Astrocyte (in vitro differentiated cells and primary cell): Measurements from ENCODE around the gene ADAM8. TPM values are rescaled to one million over a fixed set of nuclear protein-coding genes. Genes with fewer than 3 reads are reported as not detected.

Source experiments
- DNase-seq: peaks from one replicate; pipeline ENCODE4 v3.0.0-alpha.2; 2010; ENCODE audit warnings: low read depth
- FAIRE-seq: peaks from 2 replicates; lab custom pipeline; 2011; peaks lifted over from hg19 to GRCh38; lab: Jason Lieb, UNC
- H2AFZ ChIP-seq: 2 replicates; pipeline ENCODE4 v1.6.0; 2012; ENCODE audit warnings: low read depth, low read length, inconsistent platforms
- H3K27ac ChIP-seq: 2 replicates; pipeline ENCODE4 v1.5.1; 2011; ENCODE audit warnings: low read depth, low read length, inconsistent platforms
- H3K27me3 ChIP-seq: 2 replicates; pipeline ENCODE4 v1.6.0; 2011; ENCODE audit warnings: low read length, inconsistent platforms; ENCODE audit not compliant: insufficient read depth
- H3K36me3 ChIP-seq: 2 replicates; pipeline ENCODE4 v1.5.1; 2011; ENCODE audit warnings: low read length, inconsistent platforms; ENCODE audit not compliant: insufficient read depth
- H3K4me1 ChIP-seq: 2 replicates; pipeline ENCODE4 v1.5.1; 2011; ENCODE audit warnings: low read length, inconsistent platforms; ENCODE audit not compliant: insufficient read depth
- H3K4me2 ChIP-seq: 2 replicates; pipeline ENCODE4 v1.6.0; 2012; ENCODE audit warnings: low read length, inconsistent platforms
- H3K4me3 ChIP-seq: 2 replicates; pipeline ENCODE4 v1.5.1; 2011; ENCODE audit warnings: low read depth, mild to moderate bottlenecking, low read length, inconsistent platforms; ENCODE audit not compliant: insufficient read depth
- H3K79me2 ChIP-seq: 2 replicates; pipeline ENCODE4 v1.6.0; 2012; ENCODE audit warnings: mild to moderate bottlenecking, low read length, inconsistent platforms; ENCODE audit not compliant: insufficient read depth
- H3K9ac ChIP-seq: 2 replicates; pipeline ENCODE4 v1.6.0; 2012; ENCODE audit warnings: mild to moderate bottlenecking, low read length, inconsistent platforms
- H3K9me3 ChIP-seq: 2 replicates; pipeline ENCODE4 v1.5.1; 2012; ENCODE audit warnings: low read depth, mild to moderate bottlenecking, low read length, inconsistent platforms; ENCODE audit not compliant: insufficient read depth
- H4K20me1 ChIP-seq: 2 replicates; pipeline ENCODE4 v1.6.0; 2012; ENCODE audit warnings: low read length, inconsistent platforms; ENCODE audit not compliant: insufficient read depth
- H3K27ac Mint-ChIP-seq: one replicate; pipeline ENCODE4 v1.8.0; 2021; ENCODE audit warnings: mild to moderate bottlenecking, mixed read lengths; ENCODE audit not compliant: unreplicated experiment
- H3K27me3 Mint-ChIP-seq: one replicate; pipeline ENCODE4 v1.8.0; 2021; ENCODE audit warnings: low read depth, mixed read lengths; ENCODE audit not compliant: unreplicated experiment
- H3K36me3 Mint-ChIP-seq: one replicate; pipeline ENCODE4 v1.8.0; 2021; ENCODE audit warnings: low read depth, mixed read lengths; ENCODE audit not compliant: unreplicated experiment
- H3K4me1 Mint-ChIP-seq: one replicate; pipeline ENCODE4 v1.8.0; 2021; ENCODE audit warnings: low read depth, mixed read lengths; ENCODE audit not compliant: unreplicated experiment
- H3K4me3 Mint-ChIP-seq: one replicate; pipeline ENCODE4 v1.8.0; 2021; ENCODE audit warnings: mild to moderate bottlenecking, moderate library complexity, mixed read lengths; ENCODE audit not compliant: unreplicated experiment
- H3K9me3 Mint-ChIP-seq: one replicate; pipeline ENCODE4 v1.8.0; 2021; ENCODE audit warnings: mild to moderate bottlenecking, mixed read lengths; ENCODE audit not compliant: unreplicated experiment
- CTCF ChIP-seq: IDR thresholded peaks from 2 replicates; pipeline ENCODE4 v1.5.1; 2011; ENCODE audit warnings: low read depth, mild to moderate bottlenecking, inconsistent platforms, low read length, moderate library complexity; ENCODE audit not compliant: insufficient read depth
- EZH2 ChIP-seq: IDR thresholded peaks from 2 replicates; pipeline ENCODE4 v1.6.1; 2012; ENCODE audit warnings: mild to moderate bottlenecking, low read length, inconsistent platforms; ENCODE audit not compliant: insufficient read depth
- total RNA-seq: library from RNA; stranded (reverse); gene quantifications from 2 replicates; pipeline ENCODE4 v1.2.1, GENCODE V29; 2021

Gene ADAM8
- total RNA-seq, 1 donor from 2014 or later, result 4.6 TPM

- Mint-ChIP-seq H3K36me3 (peaks cover 15% of the 10 kb centered on the region), H3K27ac (no peak overlapping the region), H3K9me3 (no peaks in the 10 kb centered on the region), H3K4me3 (no peak overlapping the region), H3K27me3 (no peaks in the 10 kb centered on the region), H3K4me1 (peaks cover 4% of the 10 kb centered on the region)
- Histone ChIP-seq H3K36me3 (peaks cover 18% of the 10 kb centered on the region), H3K4me1 (peaks cover 15% of the 10 kb centered on the region), H3K9me3 (no peaks in the 10 kb centered on the region), H3K27me3 (no peaks in the 10 kb centered on the region), H3K4me3 (no peak overlapping the region), H3K4me2 (no peak overlapping the region), H3K27ac (no peak overlapping the region), H3K79me2 (no peaks in the 10 kb centered on the region), H2AFZ (no peak overlapping the region), H3K9ac (no peak overlapping the region), H4K20me1 (peaks cover 13% of the 10 kb centered on the region)
- TF ChIP-seq CTCF (no peak), EZH2 (no peak)
- FAIRE-seq (no peak), DNase-seq (no peak)
These were observed 17.5 kb upstream of the ADAM8 start for GRCh38 chr10:133294189-133294588.

GRCh38 chr10:133293810-133294119 is 17.1 kb upstream of the ADAM8 start:
- Histone ChIP-seq H3K4me1 (peaks cover 15% of the 10 kb centered on the region), H3K9me3 (no peaks in the 10 kb centered on the region), H3K4me3 (no peak overlapping the region), H3K4me2 (peak overlapping the region; percentile 76), H3K27me3 (no peaks in the 10 kb centered on the region), H3K36me3 (peaks cover 14% of the 10 kb centered on the region), H4K20me1 (peaks cover 13% of the 10 kb centered on the region), H3K9ac (no peak overlapping the region), H3K79me2 (no peaks in the 10 kb centered on the region), H3K27ac (peak overlapping the region; percentile 52), H2AFZ (no peak overlapping the region)
- Mint-ChIP-seq H3K9me3 (no peaks in the 10 kb centered on the region), H3K36me3 (peaks cover 17% of the 10 kb centered on the region), H3K4me1 (peaks cover 4% of the 10 kb centered on the region), H3K27me3 (no peaks in the 10 kb centered on the region), H3K27ac (no peak overlapping the region), H3K4me3 (no peak overlapping the region)
- FAIRE-seq, result no peak
- TF ChIP-seq EZH2, result no peak
- TF ChIP-seq CTCF, result no peak
- DNase-seq, result no peak

GRCh38 chr10:133292919-133293809 is 16.5 kb upstream of the ADAM8 start:
- peak; percentile 17 for FAIRE-seq
- peaks cover 13% of the 10 kb centered on the region for H4K20me1 ChIP-seq
- H3K27ac ChIP-seq, result peak overlapping the region; percentile 52
- peaks cover 12% of the 10 kb centered on the region for H3K36me3 ChIP-seq
- Mint-ChIP-seq H3K9me3 (no peaks in the 10 kb centered on the region), H3K4me3 (no peak overlapping the region), H3K27me3 (no peaks in the 10 kb centered on the region), H3K27ac (no peak overlapping the region), H3K4me1 (peaks cover 4% of the 10 kb centered on the region), H3K36me3 (peaks cover 19% of the 10 kb centered on the region)
- no peak overlapping the region for H2AFZ ChIP-seq
- no peaks in the 10 kb centered on the region for H3K27me3 ChIP-seq
- DNase-seq, result peak; percentile 42
- H3K4me2 ChIP-seq, result peak overlapping the region; percentile 76
- no peak overlapping the region for H3K9ac ChIP-seq
- no peak for TF ChIP-seq CTCF
- no peak for TF ChIP-seq EZH2
- peaks cover 15% of the 10 kb centered on the region for H3K4me1 ChIP-seq
- no peaks in the 10 kb centered on the region for H3K9me3 ChIP-seq
- H3K4me3 ChIP-seq, result no peak overlapping the region
- no peaks in the 10 kb centered on the region for H3K79me2 ChIP-seq
